GM23338 (cell line): Measurements from ENCODE around the gene FARSA. TPM values are rescaled to one million over a fixed set of nuclear protein-coding genes. Genes with fewer than 3 reads are reported as not detected.

Experiments used
- ATAC-seq: fragments of 200-7000 bp; cut with Tn5 transposase; 3 replicates; pipeline ENCODE4 v1.9.1; 2020
- DNase-seq: peaks from one replicate; pipeline ENCODE4 v3.0.0-alpha.2; 2015; ENCODE audit warnings: low spot score
- H2AFZ ChIP-seq: fragments of 200-600 bp; sonication (generic); 2 replicates; pipeline ENCODE4 v1.8.0; 2016; ENCODE audit warnings: antibody characterized with exemption, mild to moderate bottlenecking, moderate library complexity
- H3F3A ChIP-seq: fragments of 200-600 bp; sonication (generic); replicated peaks from 2 replicates; pipeline ENCODE4 v1.8.0; 2017; ENCODE audit warnings: antibody characterized with exemption, mixed run types, low read depth
- H3K27ac ChIP-seq: fragments of 200-600 bp; sonication (generic); 2 replicates; pipeline ENCODE4 v1.6.1; 2016; ENCODE audit warnings: low read depth
- H3K27me3 ChIP-seq: fragments of 200-600 bp; sonication (generic); 2 replicates; pipeline ENCODE4 v1.8.0; 2016; ENCODE audit warnings: mild to moderate bottlenecking, mixed run types, moderate library complexity; ENCODE audit not compliant: insufficient read depth
- H3K36me3 ChIP-seq: fragments of 200-600 bp; sonication (generic); 2 replicates; pipeline ENCODE4 v1.8.0; 2016; ENCODE audit warnings: mild to moderate bottlenecking; ENCODE audit not compliant: insufficient read depth
- H3K4me1 ChIP-seq: fragments of 200-600 bp; sonication (generic); 2 replicates; pipeline ENCODE4 v1.8.0; 2016; ENCODE audit warnings: mild to moderate bottlenecking, moderate library complexity; ENCODE audit not compliant: insufficient read depth
- H3K4me2 ChIP-seq: fragments of 200-600 bp; sonication (generic); 2 replicates; pipeline ENCODE4 v1.7.1; 2017; ENCODE audit warnings: mixed run types
- H3K4me3 ChIP-seq: fragments of 200-600 bp; sonication (generic); 2 replicates; pipeline ENCODE4 v1.6.1; 2016; ENCODE audit warnings: mixed run types
- H3K79me2 ChIP-seq: fragments of 200-600 bp; sonication (generic); replicated peaks from 2 replicates; pipeline ENCODE4 v1.8.0; 2017; ENCODE audit warnings: mild to moderate bottlenecking; ENCODE audit not compliant: insufficient read depth
- H3K9me2 ChIP-seq: fragments of 200-600 bp; sonication (generic); 2 replicates; pipeline ENCODE4 v1.8.0; 2017; ENCODE audit not compliant: insufficient read depth
- H4K20me1 ChIP-seq: fragments of 200-600 bp; sonication (generic); replicated peaks from 2 replicates; pipeline ENCODE4 v1.8.0; 2017; ENCODE audit warnings: mild to moderate bottlenecking; ENCODE audit not compliant: insufficient read depth
- H3K27ac Mint-ChIP-seq: 2 replicates; pipeline ENCODE4 v1.8.0; 2020; ENCODE audit warnings: inconsistent platforms, mild to moderate bottlenecking, moderate library complexity, mixed read lengths
- H3K27me3 Mint-ChIP-seq: 3 replicates; pipeline ENCODE4 v1.8.0; 2022; ENCODE audit warnings: low read depth, mild to moderate bottlenecking, moderate library complexity, mixed read lengths, inconsistent platforms; ENCODE audit not compliant: insufficient read depth, poor library complexity
- H3K36me3 Mint-ChIP-seq: 3 replicates; pipeline ENCODE4 v1.8.0; 2021; ENCODE audit warnings: low read depth, mild to moderate bottlenecking, inconsistent platforms, moderate library complexity, mixed read lengths
- H3K4me1 Mint-ChIP-seq: 3 replicates; pipeline ENCODE4 v1.8.0; 2020; ENCODE audit warnings: mild to moderate bottlenecking, inconsistent platforms, mixed read lengths
- H3K4me3 Mint-ChIP-seq: 3 replicates; pipeline ENCODE4 v1.8.0; 2021; ENCODE audit warnings: moderate library complexity, mild to moderate bottlenecking, inconsistent platforms, mixed read lengths
- H3K9me3 Mint-ChIP-seq: 3 replicates; pipeline ENCODE4 v1.8.0; 2020; ENCODE audit warnings: moderate library complexity, mild to moderate bottlenecking, inconsistent platforms, mixed read lengths
- CREB1 ChIP-seq: fragments of 250-450 bp; sonication (Bioruptor Pico); IDR thresholded peaks from 2 replicates; pipeline ENCODE4 v1.5.0; 2020; ENCODE audit warnings: low read depth, mild to moderate bottlenecking, moderate library complexity
- EZH2 ChIP-seq: fragments of 200-600 bp; sonication (generic); IDR thresholded peaks from one replicate; pipeline ENCODE4 v1.8.0; 2017; ENCODE audit warnings: antibody characterized with exemption, mild to moderate bottlenecking, low read depth; ENCODE audit not compliant: unreplicated experiment
- EZH2phosphoT487 ChIP-seq: fragments of 200-600 bp; sonication (generic); IDR thresholded peaks from one replicate; pipeline ENCODE4 v1.8.1; 2018; ENCODE audit warnings: antibody characterized with exemption; ENCODE audit not compliant: unreplicated experiment
- JUNB ChIP-seq: IDR thresholded peaks from one replicate; pipeline ENCODE4 v1.6.1; 2016; ENCODE audit warnings: antibody characterized with exemption; ENCODE audit not compliant: unreplicated experiment
- NANOG ChIP-seq: IDR thresholded peaks from 2 replicates; pipeline ENCODE4 v1.6.1; 2016; ENCODE audit warnings: antibody characterized with exemption, borderline replicate concordance
- POLR2AphosphoS5 ChIP-seq: IDR thresholded peaks from 2 replicates; pipeline ENCODE4 v1.6.1; 2016; ENCODE audit warnings: antibody characterized with exemption, low read depth
- STAT1 ChIP-seq: IDR thresholded peaks from one replicate; pipeline ENCODE4 v1.6.1; 2016; ENCODE audit warnings: antibody characterized with exemption; ENCODE audit not compliant: unreplicated experiment
- ZNF114 ChIP-seq: fragments of 250-450 bp; sonication (Bioruptor Pico); IDR thresholded peaks from 2 replicates; pipeline ENCODE4 v1.5.0; 2020; ENCODE audit warnings: mild to moderate bottlenecking, moderate library complexity
- ZNF331 ChIP-seq: fragments of 250-450 bp; sonication (Bioruptor Pico); IDR thresholded peaks from 2 replicates; pipeline ENCODE4 v1.5.0; 2020; ENCODE audit warnings: low read depth, mild to moderate bottlenecking, moderate library complexity
- polyA plus RNA-seq: library from polyadenylated mRNA; unstranded; fragments of >200 nt; fragmentation: Nextera tagmentation; extraction: Ambion mirVana; gene quantifications from 2 replicates; pipeline ENCODE4 v1.2.1, GENCODE V29; 2016
- total RNA-seq: library from RNA; depleted of rRNA; stranded (reverse); fragments of >200 nt; shearing (Covaris generic); gene quantifications from 2 replicates; pipeline ENCODE4 v1.2.3, GENCODE V29; 2014
- TF ChIP-seq, protein P1 (sequence below), 2 experiments: fragments of 200-600 bp in 1 of 2; sonication (generic) in 1 of 2; conservative IDR thresholded peaks; 2 replicates each; pipeline versions ENCODE4 v1.5.1 to v1.6.1; 2016 to 2017; ENCODE audit warnings: antibody characterized with exemption in 2 of 2, low read depth in 2 of 2, mild to moderate bottlenecking in 2 of 2, moderate library complexity in 1 of 2
- TF ChIP-seq, protein P2 (sequence below): fragments of 250-450 bp; sonication (Bioruptor Pico); IDR thresholded peaks from 2 replicates; pipeline ENCODE4 v1.5.0; 2020; ENCODE audit warnings: mild to moderate bottlenecking, moderate library complexity
- TF ChIP-seq, protein P3 (sequence below): IDR thresholded peaks from 2 replicates; pipeline ENCODE4 v1.6.1; 2016; ENCODE audit warnings: antibody characterized with exemption
- TF ChIP-seq, protein P4 (sequence below): IDR thresholded peaks from one replicate; pipeline ENCODE4 v1.6.1; 2018; ENCODE audit warnings: antibody characterized with exemption; ENCODE audit not compliant: unreplicated experiment

Gene FARSA
- total and polyA plus RNA-seq, 2 experiments from 2014 or later = 74.7 to 86.4 TPM

DNA sequence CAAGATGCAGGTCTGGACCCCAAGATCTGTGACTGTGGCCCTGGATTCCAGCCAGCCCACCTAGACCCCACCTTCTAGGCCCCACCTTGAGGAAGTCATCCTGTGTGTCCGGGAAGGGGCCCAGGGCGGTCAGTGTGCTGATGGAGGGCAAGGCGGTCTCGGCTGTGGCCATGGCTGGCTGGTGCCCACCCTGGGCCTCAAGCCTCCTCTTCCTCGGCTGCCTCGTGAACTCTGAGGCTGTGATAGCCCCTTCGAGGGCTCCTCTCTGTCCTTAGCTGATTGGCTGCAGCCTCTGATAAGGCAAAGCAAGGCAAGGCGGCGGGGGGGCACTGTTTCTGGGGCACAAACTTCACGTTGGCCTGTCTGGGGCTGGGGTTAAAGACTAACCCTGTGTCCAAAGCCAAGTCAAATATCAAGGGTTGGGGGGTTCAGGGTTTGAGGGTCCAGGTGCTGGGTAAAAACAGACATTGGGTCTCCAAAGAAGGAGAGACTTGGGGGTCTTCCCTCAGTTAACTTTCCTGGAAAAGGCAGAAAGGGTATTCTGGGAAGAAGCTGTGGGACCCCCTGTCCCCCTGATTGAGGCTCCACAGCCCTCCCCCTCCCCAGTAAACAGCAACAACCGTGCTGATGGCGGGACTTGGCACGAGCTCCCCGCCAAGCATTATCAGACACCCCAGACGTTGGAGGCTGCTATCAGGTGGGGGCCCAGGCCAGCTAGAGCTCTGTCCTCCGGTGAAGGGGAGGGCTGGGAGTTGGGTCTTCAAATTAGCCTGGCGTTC, 46.4 kb downstream of the FARSA start, which contains the start of gene KLF1:
TSS of gene KLF1 (minus strand) at position 233 of the 779 bp plus-strand sequence. CDS start at position 172, 61 bp downstream.
- Histone ChIP-seq H3F3A (peaks cover 21% of the 10 kb centered on the region), H3K4me1 (peaks cover 4% of the 10 kb centered on the region; the same call in 1 of the 2 replicates), H3K4me3 (peak within 1 kb of the TSS; percentile 93), H4K20me1 (peaks cover 4% of the 10 kb centered on the region), H3K27ac (no peak within 1 kb of the TSS), H2AFZ (peak within 1 kb of the TSS; percentile 89; the same call in 1 of the 2 replicates), H3K4me2 (peak within 1 kb of the TSS; percentile 91), H3K27me3 (peaks cover 18% of the 10 kb centered on the region), H3K9me2 (no peaks in the 10 kb centered on the region; the same call in 1 of the 2 replicates), H3K36me3 (no peaks in the 10 kb centered on the region), H3K79me2 (peaks cover 9% of the 10 kb centered on the region)
- peaks cover 38% of the 10 kb centered on the region for H3K27me3 Mint-ChIP-seq
- no peak for ATAC-seq
- no peak for TF ChIP-seq JUNB
- TF ChIP-seq EZH2phosphoT487 = no peak
- TF ChIP-seq, protein P1, sequence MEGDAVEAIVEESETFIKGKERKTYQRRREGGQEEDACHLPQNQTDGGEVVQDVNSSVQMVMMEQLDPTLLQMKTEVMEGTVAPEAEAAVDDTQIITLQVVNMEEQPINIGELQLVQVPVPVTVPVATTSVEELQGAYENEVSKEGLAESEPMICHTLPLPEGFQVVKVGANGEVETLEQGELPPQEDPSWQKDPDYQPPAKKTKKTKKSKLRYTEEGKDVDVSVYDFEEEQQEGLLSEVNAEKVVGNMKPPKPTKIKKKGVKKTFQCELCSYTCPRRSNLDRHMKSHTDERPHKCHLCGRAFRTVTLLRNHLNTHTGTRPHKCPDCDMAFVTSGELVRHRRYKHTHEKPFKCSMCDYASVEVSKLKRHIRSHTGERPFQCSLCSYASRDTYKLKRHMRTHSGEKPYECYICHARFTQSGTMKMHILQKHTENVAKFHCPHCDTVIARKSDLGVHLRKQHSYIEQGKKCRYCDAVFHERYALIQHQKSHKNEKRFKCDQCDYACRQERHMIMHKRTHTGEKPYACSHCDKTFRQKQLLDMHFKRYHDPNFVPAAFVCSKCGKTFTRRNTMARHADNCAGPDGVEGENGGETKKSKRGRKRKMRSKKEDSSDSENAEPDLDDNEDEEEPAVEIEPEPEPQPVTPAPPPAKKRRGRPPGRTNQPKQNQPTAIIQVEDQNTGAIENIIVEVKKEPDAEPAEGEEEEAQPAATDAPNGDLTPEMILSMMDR (conservative IDR thresholded peaks at IDR 0.05; ENCODE audit: low read depth in 2 of 2) = no peak
- TF ChIP-seq CREB1 (CRISPR knock-in tag) = no peak
- no peak for TF ChIP-seq ZNF331 (CRISPR knock-in tag)
- TF ChIP-seq POLR2AphosphoS5 = no peak
- no peak for TF ChIP-seq STAT1
- TF ChIP-seq, protein P2, sequence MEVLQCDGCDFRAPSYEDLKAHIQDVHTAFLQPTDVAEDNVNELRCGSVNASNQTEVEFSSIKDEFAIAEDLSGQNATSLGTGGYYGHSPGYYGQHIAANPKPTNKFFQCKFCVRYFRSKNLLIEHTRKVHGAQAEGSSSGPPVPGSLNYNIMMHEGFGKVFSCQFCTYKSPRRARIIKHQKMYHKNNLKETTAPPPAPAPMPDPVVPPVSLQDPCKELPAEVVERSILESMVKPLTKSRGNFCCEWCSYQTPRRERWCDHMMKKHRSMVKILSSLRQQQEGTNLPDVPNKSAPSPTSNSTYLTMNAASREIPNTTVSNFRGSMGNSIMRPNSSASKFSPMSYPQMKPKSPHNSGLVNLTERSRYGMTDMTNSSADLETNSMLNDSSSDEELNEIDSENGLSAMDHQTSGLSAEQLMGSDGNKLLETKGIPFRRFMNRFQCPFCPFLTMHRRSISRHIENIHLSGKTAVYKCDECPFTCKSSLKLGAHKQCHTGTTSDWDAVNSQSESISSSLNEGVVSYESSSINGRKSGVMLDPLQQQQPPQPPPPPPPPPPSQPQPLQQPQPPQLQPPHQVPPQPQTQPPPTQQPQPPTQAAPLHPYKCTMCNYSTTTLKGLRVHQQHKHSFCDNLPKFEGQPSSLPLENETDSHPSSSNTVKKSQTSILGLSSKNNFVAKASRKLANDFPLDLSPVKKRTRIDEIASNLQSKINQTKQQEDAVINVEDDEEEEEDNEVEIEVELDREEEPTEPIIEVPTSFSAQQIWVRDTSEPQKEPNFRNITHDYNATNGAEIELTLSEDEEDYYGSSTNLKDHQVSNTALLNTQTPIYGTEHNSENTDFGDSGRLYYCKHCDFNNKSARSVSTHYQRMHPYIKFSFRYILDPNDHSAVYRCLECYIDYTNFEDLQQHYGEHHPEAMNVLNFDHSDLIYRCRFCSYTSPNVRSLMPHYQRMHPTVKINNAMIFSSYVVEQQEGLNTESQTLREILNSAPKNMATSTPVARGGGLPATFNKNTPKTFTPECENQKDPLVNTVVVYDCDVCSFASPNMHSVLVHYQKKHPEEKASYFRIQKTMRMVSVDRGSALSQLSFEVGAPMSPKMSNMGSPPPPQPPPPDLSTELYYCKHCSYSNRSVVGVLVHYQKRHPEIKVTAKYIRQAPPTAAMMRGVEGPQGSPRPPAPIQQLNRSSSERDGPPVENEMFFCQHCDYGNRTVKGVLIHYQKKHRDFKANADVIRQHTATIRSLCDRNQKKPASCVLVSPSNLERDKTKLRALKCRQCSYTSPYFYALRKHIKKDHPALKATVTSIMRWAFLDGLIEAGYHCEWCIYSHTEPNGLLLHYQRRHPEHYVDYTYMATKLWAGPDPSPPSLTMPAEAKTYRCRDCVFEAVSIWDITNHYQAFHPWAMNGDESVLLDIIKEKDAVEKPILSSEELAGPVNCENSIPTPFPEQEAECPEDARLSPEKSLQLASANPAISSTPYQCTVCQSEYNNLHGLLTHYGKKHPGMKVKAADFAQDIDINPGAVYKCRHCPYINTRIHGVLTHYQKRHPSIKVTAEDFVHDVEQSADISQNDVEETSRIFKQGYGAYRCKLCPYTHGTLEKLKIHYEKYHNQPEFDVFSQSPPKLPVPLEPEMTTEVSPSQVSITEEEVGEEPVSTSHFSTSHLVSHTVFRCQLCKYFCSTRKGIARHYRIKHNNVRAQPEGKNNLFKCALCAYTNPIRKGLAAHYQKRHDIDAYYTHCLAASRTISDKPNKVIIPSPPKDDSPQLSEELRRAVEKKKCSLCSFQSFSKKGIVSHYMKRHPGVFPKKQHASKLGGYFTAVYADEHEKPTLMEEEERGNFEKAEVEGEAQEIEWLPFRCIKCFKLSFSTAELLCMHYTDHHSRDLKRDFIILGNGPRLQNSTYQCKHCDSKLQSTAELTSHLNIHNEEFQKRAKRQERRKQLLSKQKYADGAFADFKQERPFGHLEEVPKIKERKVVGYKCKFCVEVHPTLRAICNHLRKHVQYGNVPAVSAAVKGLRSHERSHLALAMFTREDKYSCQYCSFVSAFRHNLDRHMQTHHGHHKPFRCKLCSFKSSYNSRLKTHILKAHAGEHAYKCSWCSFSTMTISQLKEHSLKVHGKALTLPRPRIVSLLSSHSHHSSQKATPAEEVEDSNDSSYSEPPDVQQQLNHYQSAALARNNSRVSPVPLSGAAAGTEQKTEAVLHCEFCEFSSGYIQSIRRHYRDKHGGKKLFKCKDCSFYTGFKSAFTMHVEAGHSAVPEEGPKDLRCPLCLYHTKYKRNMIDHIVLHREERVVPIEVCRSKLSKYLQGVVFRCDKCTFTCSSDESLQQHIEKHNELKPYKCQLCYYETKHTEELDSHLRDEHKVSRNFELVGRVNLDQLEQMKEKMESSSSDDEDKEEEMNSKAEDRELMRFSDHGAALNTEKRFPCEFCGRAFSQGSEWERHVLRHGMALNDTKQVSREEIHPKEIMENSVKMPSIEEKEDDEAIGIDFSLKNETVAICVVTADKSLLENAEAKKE (CRISPR knock-in tag) = no peak
- TF ChIP-seq, protein P3, sequence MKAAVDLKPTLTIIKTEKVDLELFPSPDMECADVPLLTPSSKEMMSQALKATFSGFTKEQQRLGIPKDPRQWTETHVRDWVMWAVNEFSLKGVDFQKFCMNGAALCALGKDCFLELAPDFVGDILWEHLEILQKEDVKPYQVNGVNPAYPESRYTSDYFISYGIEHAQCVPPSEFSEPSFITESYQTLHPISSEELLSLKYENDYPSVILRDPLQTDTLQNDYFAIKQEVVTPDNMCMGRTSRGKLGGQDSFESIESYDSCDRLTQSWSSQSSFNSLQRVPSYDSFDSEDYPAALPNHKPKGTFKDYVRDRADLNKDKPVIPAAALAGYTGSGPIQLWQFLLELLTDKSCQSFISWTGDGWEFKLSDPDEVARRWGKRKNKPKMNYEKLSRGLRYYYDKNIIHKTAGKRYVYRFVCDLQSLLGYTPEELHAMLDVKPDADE = no peak
- TF ChIP-seq ZNF114 (CRISPR knock-in tag) = no peak
- no peak for TF ChIP-seq NANOG
- TF ChIP-seq, protein P4, sequence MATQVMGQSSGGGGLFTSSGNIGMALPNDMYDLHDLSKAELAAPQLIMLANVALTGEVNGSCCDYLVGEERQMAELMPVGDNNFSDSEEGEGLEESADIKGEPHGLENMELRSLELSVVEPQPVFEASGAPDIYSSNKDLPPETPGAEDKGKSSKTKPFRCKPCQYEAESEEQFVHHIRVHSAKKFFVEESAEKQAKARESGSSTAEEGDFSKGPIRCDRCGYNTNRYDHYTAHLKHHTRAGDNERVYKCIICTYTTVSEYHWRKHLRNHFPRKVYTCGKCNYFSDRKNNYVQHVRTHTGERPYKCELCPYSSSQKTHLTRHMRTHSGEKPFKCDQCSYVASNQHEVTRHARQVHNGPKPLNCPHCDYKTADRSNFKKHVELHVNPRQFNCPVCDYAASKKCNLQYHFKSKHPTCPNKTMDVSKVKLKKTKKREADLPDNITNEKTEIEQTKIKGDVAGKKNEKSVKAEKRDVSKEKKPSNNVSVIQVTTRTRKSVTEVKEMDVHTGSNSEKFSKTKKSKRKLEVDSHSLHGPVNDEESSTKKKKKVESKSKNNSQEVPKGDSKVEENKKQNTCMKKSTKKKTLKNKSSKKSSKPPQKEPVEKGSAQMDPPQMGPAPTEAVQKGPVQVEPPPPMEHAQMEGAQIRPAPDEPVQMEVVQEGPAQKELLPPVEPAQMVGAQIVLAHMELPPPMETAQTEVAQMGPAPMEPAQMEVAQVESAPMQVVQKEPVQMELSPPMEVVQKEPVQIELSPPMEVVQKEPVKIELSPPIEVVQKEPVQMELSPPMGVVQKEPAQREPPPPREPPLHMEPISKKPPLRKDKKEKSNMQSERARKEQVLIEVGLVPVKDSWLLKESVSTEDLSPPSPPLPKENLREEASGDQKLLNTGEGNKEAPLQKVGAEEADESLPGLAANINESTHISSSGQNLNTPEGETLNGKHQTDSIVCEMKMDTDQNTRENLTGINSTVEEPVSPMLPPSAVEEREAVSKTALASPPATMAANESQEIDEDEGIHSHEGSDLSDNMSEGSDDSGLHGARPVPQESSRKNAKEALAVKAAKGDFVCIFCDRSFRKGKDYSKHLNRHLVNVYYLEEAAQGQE = no peak
- TF ChIP-seq EZH2 = no peak
- H3K4me3 Mint-ChIP-seq = peak within 1 kb of the TSS; percentile 77
- H3K27ac Mint-ChIP-seq = no peak within 1 kb of the TSS
- no peak for DNase-seq
- H3K36me3 Mint-ChIP-seq = peaks cover 15% of the 10 kb centered on the region; the same call in 2 of the 3 replicates
- peaks cover 13% of the 10 kb centered on the region for H3K4me1 Mint-ChIP-seq
- peaks cover 22% of the 10 kb centered on the region for H3K9me3 Mint-ChIP-seq
